Right lobe of liver (tissue), 6 donors: ENCODE data around the gene FAM168A. TPM values are rescaled to one million over a fixed set of nuclear protein-coding genes. Genes with fewer than 3 reads are reported as not detected.

Source experiments
- ATAC-seq, 4 donors: fragments of 200-7000 bp; cut with Tn5 transposase; one replicate each; pipeline ENCODE4 v1.9.1; 2020; ENCODE audit warnings: mild to moderate bottlenecking in 4 of 4, moderate library complexity in 4 of 4
- DNase-seq, 3 donors: peaks; one replicate each; pipeline ENCODE4 v3.0.0-alpha.2; 2020
- H3K27ac ChIP-seq, 3 donors: fragments of 200-600 bp; one replicate each; pipeline ENCODE4 v1.8.0; 2022
- H3K27me3 ChIP-seq, 2 donors: fragments of 200-600 bp; one replicate each; pipeline ENCODE4 v1.8.0; 2022
- H3K36me3 ChIP-seq, 4 donors: fragments of 200-600 bp; sonication (generic) in 1 of 4; one replicate each; pipeline versions ENCODE4 v1.5.1 to v1.8.0; 2017 to 2022; ENCODE audit warnings: control low read depth in 1 of 4
- H3K4me1 ChIP-seq, 4 donors: fragments of 200-600 bp; sonication (generic) in 1 of 4; one replicate each; pipeline versions ENCODE4 v1.5.1 to v1.8.0; 2017 to 2022; ENCODE audit warnings: control low read depth in 1 of 4
- H3K4me3 ChIP-seq, 3 donors: fragments of 200-600 bp; one replicate each; pipeline ENCODE4 v1.8.0; 2022
- H3K9me3 ChIP-seq, 4 donors: fragments of 200-600 bp; sonication (generic) in 1 of 4; one replicate each; pipeline versions ENCODE4 v1.5.1 to v1.8.0; 2017 to 2022; ENCODE audit warnings: control low read depth in 1 of 4
- CTCF ChIP-seq, 4 donors: fragments of 200-600 bp in 3 of 4; fragments of 450-650 bp in 1 of 4; IDR thresholded peaks; one replicate each; pipeline versions ENCODE4 v1.5.1 to v1.8.0; 2016 to 2022; ENCODE audit warnings: antibody characterized with exemption in 4 of 4, mild to moderate bottlenecking in 2 of 4
- POLR2A ChIP-seq: fragments of 450-650 bp; IDR thresholded peaks from one replicate; pipeline ENCODE4 v1.6.1; 2017; ENCODE audit warnings: antibody characterized with exemption, mild to moderate bottlenecking
- WGBS: methylation state at CpG from one replicate; pipeline ENCODE4 v1.1.6; 2018; ENCODE audit warnings: low coverage, low lambda C conversion rate; ENCODE audit not compliant: insufficient coverage; ENCODE audit errors: missing lambda C conversion rate; 5-methylcytosine and 5-hydroxymethylcytosine counted together
- intact Hi-C, 2 donors: fragments of 100-400 bp; cut with DNase I; formaldehyde crosslinking; loops; one replicate each; pipeline versions ENCODE4 v1.11.2 to v1.14.1; 2022
- total RNA-seq, 6 experiments: library from RNA; depleted of rRNA in 2 of 6; stranded (reverse); fragments of >200 nt in 2 of 6; fragmentation: NEBNext Ultra II Directional in 3 of 6; extraction: Animal tissue kit (Norgen Biotek cat#: 25700) in 3 of 6; gene quantifications; one replicate each; pipeline versions ENCODE4 v1.1.0 to v1.2.4, GENCODE V29; 2016 to 2023
- donor health status: DM: no; HTN: yes; CAD: no.
- donor health status: DM: no; HTN: no; CAD: no.
- donor health status: DM: no; HTN: no; CAD: no.
- donor health status: DM: no; HTN: yes; CAD: no.
- donor health status: DM: no; HTN: yes; CAD: no.

The FAM168A gene
- total RNA-seq, 6 experiments from 2014 or later: 13.0 to 21.5 (median 15.9) TPM

GRCh38 chr11:73528013-73528412, 69.9 kb downstream of the FAM168A start:
- ATAC-seq (no peak), DNase-seq (no peak)
- intact Hi-C loops: no loop called here
- H3K27me3 ChIP-seq: no peaks in the 10 kb centered on the region
- H3K9me3 ChIP-seq: no peaks in the 10 kb centered on the region
- H3K27ac ChIP-seq: no peak overlapping the region
- H3K36me3 ChIP-seq: no peaks in the 10 kb centered on the region
- H3K4me1 ChIP-seq: peaks cover 0 to 5% (median 1%) of the 10 kb centered on the region in 4 donors
- no peak for TF ChIP-seq CTCF (IDR thresholded peaks at IDR 0.05)
- TF ChIP-seq POLR2A: no peak
- no peak overlapping the region for H3K4me3 ChIP-seq
- WGBS: 81% methylated on average over 5 of the region's 5 CpGs

- Histone ChIP-seq H3K4me1 (peaks cover 0 to 5% (median 1%) of the 10 kb centered on the region in 4 donors), H3K27me3 (no peaks in the 10 kb centered on the region), H3K9me3 (no peaks in the 10 kb centered on the region), H3K4me3 (no peak overlapping the region), H3K27ac (no peak overlapping the region), H3K36me3 (no peaks in the 10 kb centered on the region)
- no peak for DNase-seq
- intact Hi-C loops: no loop called here
- TF ChIP-seq POLR2A: no peak
- no peak for TF ChIP-seq CTCF (IDR thresholded peaks at IDR 0.05)
- ATAC-seq: no peak
- 100% methylated on average over 1 of the region's 1 CpG for WGBS
Observed at GRCh38 chr11:73525611-73526010, 72.3 kb downstream of the FAM168A start.

- intact Hi-C loops: no loop called here
- no peaks in the 10 kb centered on the region for H3K36me3 ChIP-seq
- no peak overlapping the region for H3K4me3 ChIP-seq
- TF ChIP-seq POLR2A: no peak
- no peak for TF ChIP-seq CTCF (IDR thresholded peaks at IDR 0.05)
- ATAC-seq: no peak
- H3K9me3 ChIP-seq: no peaks in the 10 kb centered on the region
- 100% methylated on average over 4 of the region's 4 CpGs for WGBS
- no peak for DNase-seq
- H3K4me1 ChIP-seq: peaks cover 0 to 3% (median 0%) of the 10 kb centered on the region in 4 donors
- no peaks in the 10 kb centered on the region for H3K27me3 ChIP-seq
- no peak overlapping the region for H3K27ac ChIP-seq
Observed at GRCh38 chr11:73524774-73525173, 73.1 kb downstream of the FAM168A start.

- Histone ChIP-seq H3K4me3 (no peak overlapping the region), H3K27ac (no peak overlapping the region), H3K27me3 (no peaks in the 10 kb centered on the region), H3K36me3 (no peaks in the 10 kb centered on the region), H3K9me3 (no peaks in the 10 kb centered on the region), H3K4me1 (no peaks in the 10 kb centered on the region)
- intact Hi-C loops: no loop called here
- WGBS: 29% methylated on average over 1 of the region's 1 CpG
- DNase-seq: no peak
- ATAC-seq: no peak
- no peak for TF ChIP-seq CTCF (IDR thresholded peaks at IDR 0.05)
- TF ChIP-seq POLR2A: no peak
Observed at GRCh38 chr11:73521621-73522020, 76.3 kb downstream of the FAM168A start.
